ENCODE measurements around the gene ASB3.
A peak's percentile ranks its signal among the peaks of the same experiment; 100 is the strongest.
"Not testable (repeated sequence)": the region's sequence is repeated elsewhere in the genome, so short reads cannot be mapped to it uniquely, and the experiment has no call there.

Gene ASB3

GRCh38 chr2:53770264-53770663 lies 16.5 kb downstream of the ASB3 start:
- no peak for ATAC-seq (replicated peaks)
- Mint-ChIP-seq H3K27ac (no peak overlapping the region), H3K4me1 (peaks cover 13 to 37% of the 10 kb centered on the region in 2 donors), H3K36me3 (peaks cover 5 to 27% of the 10 kb centered on the region in 2 donors), H3K27me3 (no peaks in the 10 kb centered on the region), H3K4me3 (no peak overlapping the region), H3K9me3 (no peaks in the 10 kb centered on the region)
- DNase-seq, result no peak

- H3K36me3 Mint-ChIP-seq, result peaks cover 5 to 29% of the 10 kb centered on the region in 2 donors
- H3K4me3 Mint-ChIP-seq, result peak overlapping the region in 1 of 2 donors; percentile 99
- no peaks in the 10 kb centered on the region for H3K9me3 Mint-ChIP-seq
- H3K27ac Mint-ChIP-seq, result no peak overlapping the region
- DNase-seq, result no peak
- ATAC-seq (replicated peaks), result no peak
- no peaks in the 10 kb centered on the region for H3K27me3 Mint-ChIP-seq
- H3K4me1 Mint-ChIP-seq, result peaks cover 13 to 37% of the 10 kb centered on the region in 2 donors
These were observed 17.3 kb downstream of the ASB3 start for GRCh38 chr2:53769318-53769945.

DNA sequence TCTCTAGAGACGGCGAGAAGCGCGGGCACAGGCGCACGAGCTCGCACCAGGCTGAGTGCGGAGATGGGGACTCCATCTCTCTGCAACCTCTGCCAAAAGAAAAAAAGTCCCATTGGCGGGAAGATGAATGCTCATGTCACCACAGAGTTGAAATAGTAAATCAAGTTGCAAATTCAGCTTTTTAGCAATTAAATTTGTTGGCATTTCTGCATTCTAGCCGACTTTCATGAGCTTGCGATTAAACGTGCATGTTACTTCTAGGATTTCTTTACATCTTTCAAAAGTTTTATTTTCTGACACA lies 18.6 kb downstream of the ASB3 start:
- H3K27me3 Mint-ChIP-seq, result no peaks in the 10 kb centered on the region
- H3K27ac Mint-ChIP-seq, result peak overlapping the region; percentile 100
- ATAC-seq (replicated peaks), result peak in 1 of 2 donors; percentile 74

DNA sequence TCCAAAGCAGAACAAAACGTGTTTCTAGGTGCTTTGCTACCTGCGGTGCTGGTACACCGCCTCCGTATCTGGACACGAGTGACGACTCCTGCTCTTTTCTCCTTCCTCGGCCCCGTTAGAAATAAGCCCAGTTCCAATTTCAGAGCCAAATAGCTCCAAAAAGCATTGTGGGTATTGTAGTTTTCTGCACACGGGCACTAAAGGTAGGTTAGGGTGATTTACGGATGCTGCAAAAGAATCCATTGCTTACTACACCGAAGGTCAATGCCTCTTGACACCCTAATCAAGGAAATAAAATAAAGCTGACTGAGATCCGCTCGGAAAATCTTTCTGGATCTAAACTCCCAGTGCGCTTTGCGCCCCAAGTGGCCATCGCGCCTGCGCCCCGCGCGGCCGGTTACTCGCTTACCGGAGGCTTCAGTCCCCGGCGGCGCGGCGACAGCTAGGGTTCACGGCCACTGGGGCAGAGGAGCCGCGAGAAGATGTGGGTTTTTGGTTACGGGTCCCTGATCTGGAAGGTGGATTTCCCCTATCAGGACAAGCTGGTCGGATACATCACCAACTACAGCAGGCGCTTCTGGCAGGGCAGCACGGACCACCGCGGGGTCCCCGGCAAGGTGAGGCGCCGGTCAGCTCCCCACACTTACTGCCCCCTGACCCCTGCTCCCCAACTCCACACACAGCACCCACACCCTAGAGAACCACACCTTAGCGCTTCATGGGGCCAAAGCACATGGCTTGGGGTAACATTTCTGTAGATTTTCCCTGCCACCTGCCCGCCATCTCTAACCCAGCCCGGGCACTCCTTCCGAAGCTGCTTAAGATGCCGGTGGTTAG lies 19.1 kb downstream of the ASB3 start, which contains the start of gene CHAC2:
TSS of gene CHAC2 (plus strand) at position 400 of the 837 bp plus-strand sequence. CDS start at position 483, 83 bp downstream.
- peaks cover 9 to 36% of the 10 kb centered on the region in 2 donors for H3K36me3 Mint-ChIP-seq
- ATAC-seq (replicated peaks) (peak; percentile 95 to 98), DNase-seq (peak; percentile 90)
- H3K9me3 Mint-ChIP-seq, result no peaks in the 10 kb centered on the region
- H3K27ac Mint-ChIP-seq, result peak within 1 kb of the TSS; percentile 100
- peaks cover 13 to 37% of the 10 kb centered on the region in 2 donors for H3K4me1 Mint-ChIP-seq
- H3K27me3 Mint-ChIP-seq, result no peaks in the 10 kb centered on the region
- peak within 1 kb of the TSS; percentile 98 to 99 for H3K4me3 Mint-ChIP-seq

More for the DNA sequence above, 18.6 kb downstream of the ASB3 start:
- H3K36me3 Mint-ChIP-seq, result peaks cover 6 to 34% of the 10 kb centered on the region in 2 donors
- no peak for DNase-seq
- H3K9me3 Mint-ChIP-seq, result no peaks in the 10 kb centered on the region
- peaks cover 13 to 37% of the 10 kb centered on the region in 2 donors for H3K4me1 Mint-ChIP-seq
- peak overlapping the region; percentile 98 to 99 for H3K4me3 Mint-ChIP-seq

GRCh38 chr2:53765767-53766166 lies 21.0 kb downstream of the ASB3 start:
- Mint-ChIP-seq H3K27ac (no peak overlapping the region), H3K9me3 (no peaks in the 10 kb centered on the region), H3K27me3 (no peaks in the 10 kb centered on the region), H3K36me3 (peaks cover 13 to 43% of the 10 kb centered on the region in 2 donors), H3K4me1 (peaks cover 11 to 34% of the 10 kb centered on the region in 2 donors), H3K4me3 (no peak overlapping the region)
- no peak for ATAC-seq (replicated peaks)
- no peak for DNase-seq

DNA sequence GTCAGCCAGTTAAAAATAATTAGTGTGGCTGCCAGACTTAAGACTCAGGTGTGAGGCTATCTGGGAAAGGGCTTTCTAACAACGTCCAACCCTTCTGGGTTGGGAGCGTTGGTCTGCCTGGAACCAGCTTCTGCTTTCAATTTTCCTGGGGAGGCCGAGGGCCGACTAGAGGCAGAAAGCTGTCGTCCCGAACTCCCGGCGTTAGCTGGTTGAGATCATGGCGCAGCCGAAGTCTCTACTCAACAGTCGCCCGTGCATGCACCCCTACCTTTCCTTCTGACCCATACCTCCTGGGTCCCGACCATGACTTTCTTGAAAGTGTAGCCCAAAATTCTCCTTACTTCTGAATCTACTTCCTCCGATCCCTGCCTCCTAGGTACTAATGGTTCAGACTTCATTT lies 29.5 kb downstream of the ASB3 start:
- H3K4me1 Mint-ChIP-seq, result peaks cover 4 to 16% of the 10 kb centered on the region in 2 donors
- not testable (repeated sequence) for H3K9me3 Mint-ChIP-seq; DNase-seq; ATAC-seq (replicated peaks); H3K4me3 Mint-ChIP-seq; H3K27ac Mint-ChIP-seq; H3K27me3 Mint-ChIP-seq
- peaks cover 32 to 46% of the 10 kb centered on the region in 2 donors for H3K36me3 Mint-ChIP-seq

DNA sequence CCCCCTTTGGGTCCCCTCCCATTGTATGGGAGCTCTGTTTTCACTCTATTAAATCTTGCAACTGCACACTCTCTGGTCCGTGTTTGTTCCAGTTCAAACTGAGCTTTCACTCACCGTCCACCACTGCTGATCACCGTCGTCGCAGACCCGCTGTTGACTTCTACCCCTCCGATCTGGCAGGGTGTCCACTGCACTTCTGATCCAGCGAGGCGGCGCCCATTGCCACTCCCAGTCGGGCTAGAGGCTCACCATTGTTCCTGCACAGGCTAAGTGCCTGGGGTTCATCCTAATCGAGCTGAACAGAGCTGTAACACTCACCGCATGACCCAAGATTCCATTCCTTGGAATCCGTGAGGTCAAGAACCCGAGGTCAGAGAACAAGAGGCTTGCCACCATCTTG lies 30.1 kb downstream of the ASB3 start:
- Mint-ChIP-seq H3K27ac (no peak overlapping the region), H3K9me3 (peaks cover 0 to 5% of the 10 kb centered on the region in 2 donors), H3K36me3 (peaks cover 28 to 40% of the 10 kb centered on the region in 2 donors), H3K27me3 (no peaks in the 10 kb centered on the region), H3K4me3 (no peak overlapping the region), H3K4me1 (peaks cover 4 to 17% of the 10 kb centered on the region in 2 donors)
- ATAC-seq (replicated peaks) (no peak), DNase-seq (no peak)

GRCh38 chr2:53755121-53755520 lies 31.6 kb downstream of the ASB3 start:
- no peak for ATAC-seq (replicated peaks)
- peaks cover 0 to 5% of the 10 kb centered on the region in 2 donors for H3K9me3 Mint-ChIP-seq

GRCh38 chr2:53753041-53753440 lies 33.7 kb downstream of the ASB3 start:
- H3K4me1 Mint-ChIP-seq, result peaks cover 6 to 17% of the 10 kb centered on the region in 2 donors
- DNase-seq (no peak), ATAC-seq (replicated peaks) (no peak)
- H3K4me3 Mint-ChIP-seq, result no peak overlapping the region
- H3K27me3 Mint-ChIP-seq, result no peaks in the 10 kb centered on the region
- H3K9me3 Mint-ChIP-seq, result peaks cover 0 to 5% of the 10 kb centered on the region in 2 donors
- no peak overlapping the region for H3K27ac Mint-ChIP-seq
- peaks cover 27 to 43% of the 10 kb centered on the region in 2 donors for H3K36me3 Mint-ChIP-seq

More at GRCh38 chr2:53755121-53755520, 31.6 kb downstream of the ASB3 start:
- no peak overlapping the region for H3K4me3 Mint-ChIP-seq
- no peak for DNase-seq
- H3K4me1 Mint-ChIP-seq, result peaks cover 6 to 17% of the 10 kb centered on the region in 2 donors
- H3K27ac Mint-ChIP-seq, result no peak overlapping the region
- no peaks in the 10 kb centered on the region for H3K27me3 Mint-ChIP-seq
- H3K36me3 Mint-ChIP-seq, result peaks cover 23 to 34% of the 10 kb centered on the region in 2 donors

DNA sequence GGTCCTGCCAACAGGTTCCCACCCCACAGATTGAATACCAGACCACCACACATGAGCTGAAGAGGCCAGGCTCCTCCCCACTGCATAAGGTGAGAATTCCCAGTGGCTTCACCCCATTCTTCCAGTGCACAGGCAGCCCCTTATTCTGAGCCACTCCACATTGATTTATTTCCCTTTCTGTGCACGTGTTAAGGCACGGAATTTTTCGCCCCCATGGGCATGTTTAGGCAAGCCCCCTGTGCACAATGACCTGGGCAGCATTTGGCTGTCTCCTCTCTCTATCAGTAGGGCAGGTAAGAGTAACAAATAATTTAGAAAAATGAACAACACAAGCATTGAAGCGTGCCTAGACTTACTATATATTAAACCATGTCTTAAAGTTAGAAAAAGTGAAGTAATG lies 34.4 kb downstream of the ASB3 start:
- Mint-ChIP-seq H3K36me3 (peaks cover 29 to 42% of the 10 kb centered on the region in 2 donors), H3K9me3 (peaks cover 0 to 4% of the 10 kb centered on the region in 2 donors), H3K27ac (no peak overlapping the region), H3K27me3 (no peaks in the 10 kb centered on the region), H3K4me3 (no peak overlapping the region), H3K4me1 (peaks cover 6 to 17% of the 10 kb centered on the region in 2 donors)
- DNase-seq, result no peak
- ATAC-seq (replicated peaks), result no peak

- Mint-ChIP-seq H3K9me3 (peaks cover 0 to 2% of the 10 kb centered on the region in 2 donors), H3K4me1 (peaks cover 6 to 17% of the 10 kb centered on the region in 2 donors), H3K27me3 (no peaks in the 10 kb centered on the region), H3K4me3 (no peak overlapping the region), H3K36me3 (peaks cover 24 to 37% of the 10 kb centered on the region in 2 donors), H3K27ac (no peak overlapping the region)
- peak; percentile 99 for ATAC-seq (replicated peaks)
- no peak for DNase-seq
These were observed 35.0 kb downstream of the ASB3 start for GRCh38 chr2:53751728-53752127.

GRCh38 chr2:53750041-53750768 lies 36.5 kb downstream of the ASB3 start:
- Mint-ChIP-seq H3K4me1 (peaks cover 9 to 17% of the 10 kb centered on the region in 2 donors), H3K9me3 (no peaks in the 10 kb centered on the region), H3K27ac (no peak overlapping the region), H3K27me3 (no peaks in the 10 kb centered on the region), H3K4me3 (no peak overlapping the region), H3K36me3 (peaks cover 21 to 43% of the 10 kb centered on the region in 2 donors)
- ATAC-seq (replicated peaks), result no peak
- no peak for DNase-seq

- H3K27me3 Mint-ChIP-seq, result no peaks in the 10 kb centered on the region
- H3K36me3 Mint-ChIP-seq, result peaks cover 28 to 60% of the 10 kb centered on the region in 2 donors
- H3K9me3 Mint-ChIP-seq, result no peaks in the 10 kb centered on the region
- no peak for ATAC-seq (replicated peaks)
- DNase-seq, result no peak
- no peak overlapping the region for H3K27ac Mint-ChIP-seq
- peaks cover 7 to 11% of the 10 kb centered on the region in 2 donors for H3K4me1 Mint-ChIP-seq
- no peak overlapping the region for H3K4me3 Mint-ChIP-seq
These were observed 42.2 kb downstream of the ASB3 start for GRCh38 chr2:53744395-53745065.

- H3K27me3 Mint-ChIP-seq, result no peaks in the 10 kb centered on the region
- no peak for DNase-seq
- H3K4me3 Mint-ChIP-seq, result no peak overlapping the region
- peaks cover 7 to 13% of the 10 kb centered on the region in 2 donors for H3K4me1 Mint-ChIP-seq
- no peaks in the 10 kb centered on the region for H3K9me3 Mint-ChIP-seq
- H3K36me3 Mint-ChIP-seq, result peaks cover 21 to 49% of the 10 kb centered on the region in 2 donors
- no peak overlapping the region for H3K27ac Mint-ChIP-seq
- no peak for ATAC-seq (replicated peaks)
These were observed 46.6 kb downstream of the ASB3 start for GRCh38 chr2:53740170-53740569.
